NCI-H2107 treated with DMSO at 0.1 percent for 48 hours (cell line): ENCODE measurements around the gene DENND4A.
"Not testable (repeated sequence)": the region's sequence is repeated elsewhere in the genome, so short reads cannot be mapped to it uniquely, and the experiment has no call there.

Source experiments
- DNase-seq: peaks from one replicate; lab custom pipeline; 2025; ENCODE audit not compliant: unreplicated experiment; lab: John Stamatoyannopoulos, UW

DENND4A gene

GRCh38 chr15:65638109-65638508 lies 154.0 kb downstream of the DENND4A start:
- no peak for DNase-seq

GRCh38 chr15:65634356-65634755 lies 157.7 kb downstream of the DENND4A start:
- no peak for DNase-seq

DNA sequence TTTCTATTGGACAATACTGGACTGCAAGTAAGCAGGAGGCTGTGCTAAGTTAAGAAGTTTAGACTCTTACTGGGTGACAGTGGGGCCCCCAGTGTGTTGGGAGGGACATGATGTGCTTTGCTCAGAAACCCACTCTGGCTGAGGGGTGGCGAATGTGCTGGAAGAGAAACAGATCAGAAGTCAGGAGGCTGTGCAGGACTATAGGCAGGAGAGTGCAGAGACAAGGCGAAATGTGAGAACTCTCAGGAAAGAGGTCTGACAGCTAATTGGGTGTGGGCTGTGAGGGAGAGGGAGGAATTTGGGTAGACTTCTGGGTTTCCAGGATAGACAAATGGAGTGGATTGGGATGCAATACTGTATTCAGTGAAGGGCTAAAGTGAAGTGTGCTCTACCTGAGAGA lies 158.3 kb downstream of the DENND4A start:
- no peak for DNase-seq

DNA sequence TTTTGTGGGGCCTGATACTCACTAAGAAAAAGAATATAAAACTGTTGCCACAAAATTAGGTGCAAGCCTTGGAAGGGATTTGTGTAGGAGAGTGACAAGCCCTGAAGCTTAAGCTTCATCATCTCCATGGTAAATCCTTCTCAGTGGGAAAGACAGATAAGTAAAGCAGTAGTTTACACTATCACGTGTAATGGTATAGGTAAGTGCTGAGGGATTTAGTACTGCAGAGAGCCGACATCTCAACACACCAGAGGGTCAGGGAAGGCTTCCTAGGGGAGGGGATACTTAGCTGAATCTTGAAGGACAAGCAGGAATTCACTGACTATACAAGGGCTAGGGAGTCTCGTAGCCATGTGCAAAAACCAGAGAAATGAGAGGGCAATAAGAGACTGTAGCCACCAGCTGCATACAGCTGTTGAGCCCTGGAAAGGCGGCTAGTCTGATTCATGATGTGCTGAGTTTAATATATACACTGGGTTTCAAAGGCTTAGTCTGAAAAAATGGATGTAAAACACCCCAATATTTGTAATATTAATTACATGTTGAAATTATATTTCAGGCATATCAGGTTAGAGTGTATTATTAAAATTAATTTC lies 159.2 kb downstream of the DENND4A start:
- DNase-seq: no peak

DNA sequence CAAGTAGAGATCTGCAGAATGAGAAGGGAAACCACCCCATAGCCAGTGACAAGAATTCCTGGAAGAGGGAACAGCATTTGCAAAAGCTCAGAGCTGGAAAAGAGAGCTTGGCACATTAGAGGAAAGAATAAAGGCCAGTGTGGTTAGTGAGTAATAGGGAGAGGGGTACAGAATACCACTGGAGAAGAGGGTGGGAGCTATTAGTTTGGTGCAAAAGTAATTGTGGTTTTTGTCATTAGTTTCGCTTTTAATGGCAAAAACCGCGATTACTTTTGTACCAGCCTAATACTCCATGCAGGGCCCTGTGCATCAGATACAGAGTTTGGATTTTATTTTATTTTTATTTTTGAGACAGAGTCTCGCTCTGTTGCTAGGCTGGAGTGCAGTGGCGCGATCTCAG lies 160.6 kb downstream of the DENND4A start:
- DNase-seq: no peak

DNA sequence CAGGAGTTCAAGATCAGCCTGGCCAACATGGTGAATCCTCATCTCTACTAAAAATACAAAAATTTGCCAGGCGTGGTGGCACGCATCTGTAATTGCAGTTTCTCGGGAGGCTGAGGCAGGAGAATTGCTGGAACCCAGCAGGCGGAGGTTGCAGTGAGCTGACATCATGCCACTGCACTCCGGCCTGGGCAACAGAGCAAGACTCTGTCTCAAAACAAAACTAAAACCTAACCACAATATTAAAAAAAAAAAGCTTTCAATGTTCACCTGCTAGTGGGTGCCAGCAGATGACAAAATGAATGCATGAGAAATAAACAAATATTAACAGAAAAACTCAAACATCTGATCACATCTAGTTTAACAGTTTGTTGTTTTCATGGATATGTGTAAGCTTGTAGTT lies 161.3 kb downstream of the DENND4A start:
- no peak for DNase-seq

DNA sequence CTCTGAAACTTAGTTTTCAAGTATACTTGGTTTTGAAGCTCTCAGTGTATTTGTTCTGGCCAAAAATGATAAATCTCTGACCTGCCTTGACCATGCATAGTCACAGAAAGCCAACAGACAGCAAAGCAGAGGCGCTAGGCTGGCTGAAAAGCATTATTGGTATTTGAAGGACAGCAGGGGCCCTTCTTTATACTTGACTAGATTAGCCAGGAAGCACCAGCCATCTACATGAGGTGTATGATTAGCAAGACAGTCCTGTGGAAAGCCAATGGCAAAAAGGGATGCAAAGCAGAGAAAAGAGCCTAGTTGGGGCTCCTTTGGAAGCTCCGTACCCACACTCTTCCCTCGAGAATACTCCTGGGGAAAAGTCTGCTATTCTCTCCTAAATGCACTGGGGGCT lies 162.5 kb downstream of the DENND4A start:
- no peak for DNase-seq

DNA sequence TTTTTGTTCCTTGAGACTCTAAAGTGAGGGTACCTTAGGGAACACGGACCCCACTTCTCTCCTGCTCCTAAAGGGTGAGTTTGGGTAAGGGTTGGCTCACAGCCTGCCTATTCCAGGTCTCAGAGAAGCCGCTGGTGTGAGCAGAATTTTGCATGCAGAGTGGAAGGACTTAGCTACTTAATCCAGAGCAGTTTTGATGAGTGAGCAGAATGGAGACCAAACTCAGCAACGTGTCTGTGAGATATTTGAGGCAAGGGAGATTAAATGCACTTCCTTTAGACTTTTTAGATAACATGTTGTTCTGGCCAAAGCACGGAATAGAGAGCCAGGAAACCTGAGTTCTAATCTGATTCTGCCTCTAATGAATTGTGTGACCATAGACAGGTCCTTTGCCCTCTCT lies 165.2 kb downstream of the DENND4A start:
- no peak for DNase-seq

- DNase-seq: no peak
Observed at GRCh38 chr15:65623103-65623502, 169.0 kb downstream of the DENND4A start.

- no peak for DNase-seq
Observed at GRCh38 chr15:65621638-65622037, 170.5 kb downstream of the DENND4A start, which contains the start of gene SLC24A1. TSS of gene SLC24A1 (plus strand) at chr15:65621938. CDS start at chr15:65624081, 2,143 bp downstream.

DNA sequence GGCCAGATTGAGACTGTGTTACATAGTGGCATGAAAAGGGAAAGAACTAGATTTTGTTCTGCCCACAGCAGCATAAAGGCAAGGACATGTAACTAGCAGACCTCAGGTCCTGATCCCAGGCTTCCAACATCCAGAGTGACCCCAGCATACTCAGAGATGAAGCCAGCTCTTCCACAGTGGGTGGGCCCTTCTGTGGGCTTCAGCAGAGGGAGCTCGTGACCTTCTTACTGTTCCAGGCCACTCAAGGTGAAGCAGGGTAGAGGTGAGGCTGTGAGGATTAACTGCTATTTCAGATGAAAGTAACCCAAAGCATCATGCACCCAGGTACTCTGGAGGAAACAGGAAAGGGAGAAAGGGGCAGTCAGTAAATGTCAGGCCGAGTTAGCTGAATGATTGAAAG lies 171.3 kb downstream of the DENND4A start:
- DNase-seq: no peak

GRCh38 chr15:65619626-65620290 lies 172.3 kb downstream of the DENND4A start:
- no peak for DNase-seq

DNA sequence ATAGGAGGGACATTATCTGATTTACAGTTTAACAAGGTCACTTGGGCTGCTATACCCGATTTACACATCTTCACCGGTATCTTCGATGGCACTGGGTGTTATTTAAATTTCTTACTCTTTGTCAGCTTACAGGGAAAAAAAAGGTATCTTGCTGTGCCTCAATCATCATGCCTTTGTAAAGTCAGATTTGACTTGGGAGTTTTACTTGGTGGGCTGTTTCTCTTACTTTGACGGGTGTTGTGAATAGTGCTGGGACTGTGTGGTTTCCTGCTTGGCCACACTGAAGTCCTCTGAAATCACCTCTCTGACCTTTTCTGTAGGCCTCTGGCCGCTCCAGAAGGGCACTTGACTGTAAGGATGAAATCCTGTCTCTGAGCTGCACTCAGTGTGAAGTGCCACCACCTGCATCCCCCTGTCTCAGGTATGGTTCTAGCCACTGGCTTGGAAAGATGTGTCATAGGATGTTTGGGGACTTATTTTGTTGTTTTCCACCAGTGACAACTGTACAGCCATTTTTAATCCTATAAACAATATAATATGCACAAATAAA lies 173.5 kb downstream of the DENND4A start:
- DNase-seq: no peak

DNA sequence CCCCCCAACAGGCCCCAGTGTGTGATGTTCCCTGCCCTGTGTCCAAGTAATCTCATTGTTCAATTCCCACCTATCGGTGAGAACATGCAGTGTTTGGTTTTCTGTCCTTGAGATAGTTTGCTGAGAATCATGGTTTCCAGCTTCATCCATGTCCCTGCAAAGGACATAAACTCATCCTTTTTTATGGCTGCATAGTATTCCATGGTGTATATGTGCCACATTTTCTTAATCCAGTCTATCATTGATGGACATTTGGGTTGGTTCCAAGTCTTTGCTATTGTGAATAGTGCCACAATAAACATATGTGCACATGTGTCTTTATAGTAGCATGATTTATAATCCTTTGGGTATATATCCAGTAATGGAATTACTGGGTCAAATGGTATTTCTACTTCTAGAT lies 176.2 kb downstream of the DENND4A start:
- not testable (repeated sequence) for DNase-seq

- DNase-seq: no peak
Observed at GRCh38 chr15:65612949-65613744, 178.9 kb downstream of the DENND4A start.

DNA sequence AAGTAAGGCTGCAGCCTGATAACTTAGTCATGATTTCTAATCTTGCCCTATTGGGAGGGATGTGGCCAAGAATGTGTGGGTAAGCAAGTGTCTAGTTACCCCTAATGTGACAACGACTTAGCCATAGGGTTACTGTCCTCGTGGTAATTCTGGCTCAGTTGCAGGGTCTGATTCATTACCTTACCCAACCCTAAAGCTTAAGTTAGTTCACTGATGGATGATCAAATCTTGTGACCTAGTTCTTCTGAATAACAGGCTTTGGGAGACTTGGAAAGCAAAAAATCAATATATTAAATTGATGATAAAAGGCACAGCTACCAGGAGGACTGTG lies 179.5 kb downstream of the DENND4A start:
- no peak for DNase-seq

GRCh38 chr15:65611888-65612615 lies 180.0 kb downstream of the DENND4A start:
- DNase-seq: no peak

DNA sequence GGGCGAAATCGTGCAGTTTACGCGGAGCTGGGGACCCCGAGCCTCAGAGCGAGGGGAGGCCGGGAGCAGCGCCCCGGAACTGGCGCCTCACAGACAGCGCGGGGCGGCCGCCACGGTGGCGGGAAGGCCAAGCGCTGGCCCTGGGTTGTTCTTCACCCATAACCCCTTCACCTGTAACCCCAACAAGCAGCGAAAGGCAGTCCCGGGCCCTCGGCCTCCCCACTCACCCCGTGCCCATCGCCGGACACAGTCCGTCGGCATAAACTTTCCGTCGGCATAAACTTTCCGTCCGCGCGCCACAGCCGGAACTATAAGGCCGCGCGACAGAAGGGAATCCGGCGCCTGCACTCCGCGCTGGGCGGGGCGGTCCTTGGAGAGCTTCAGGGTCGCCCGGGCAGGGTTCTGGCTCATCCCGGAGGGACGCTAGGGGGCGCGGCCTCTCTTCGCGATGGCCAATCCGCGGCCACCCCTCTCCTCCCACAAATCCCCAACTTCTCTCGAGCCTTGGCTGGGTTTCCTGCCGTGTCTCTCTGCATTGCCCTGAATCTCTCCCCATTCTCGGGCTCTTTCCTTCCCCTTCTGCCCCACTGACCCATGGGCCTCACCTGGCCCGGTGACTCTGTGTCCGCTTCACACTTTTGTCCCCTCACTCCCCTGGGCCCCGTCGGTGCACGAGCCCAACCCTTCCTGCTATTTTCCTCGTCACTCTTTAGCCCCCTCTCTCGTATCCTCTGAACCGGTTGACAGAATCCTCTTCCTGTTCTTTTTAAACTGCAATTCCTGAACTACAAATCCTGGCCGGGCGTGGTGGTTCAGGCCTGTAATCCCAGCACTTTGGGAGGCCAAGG lies 181.0 kb downstream of the DENND4A start, which contains the start of gene INTS14:
TSS of gene INTS14 (minus strand) at position 261 of the 848 bp plus-strand sequence. CDS start 3,751 bp downstream, outside the sequence.
- peak; percentile 62 for DNase-seq
